ENCODE measurements around the gene MPLKIP.
"Not testable (repeated sequence)": the region's sequence is repeated elsewhere in the genome, so short reads cannot be mapped to it uniquely, and the experiment has no call there.

DNA sequence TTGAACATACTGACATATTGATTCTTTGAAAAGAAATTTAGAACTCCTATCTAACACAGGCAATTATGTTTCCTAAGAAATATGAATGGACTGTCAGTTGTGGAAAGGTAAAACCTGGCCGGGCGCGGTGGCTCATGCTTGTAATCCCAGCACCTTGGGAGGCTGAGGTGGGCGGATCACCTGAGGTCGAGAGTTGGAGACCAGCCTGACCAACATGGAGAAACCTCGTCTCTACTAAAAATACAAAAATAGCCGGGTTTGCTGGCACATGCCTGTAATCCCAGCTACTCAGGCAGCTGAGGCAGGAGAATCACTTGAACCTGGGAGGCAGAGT is 13.8 kb upstream of the MPLKIP start:
- TF ChIP-seq, protein P1, sequence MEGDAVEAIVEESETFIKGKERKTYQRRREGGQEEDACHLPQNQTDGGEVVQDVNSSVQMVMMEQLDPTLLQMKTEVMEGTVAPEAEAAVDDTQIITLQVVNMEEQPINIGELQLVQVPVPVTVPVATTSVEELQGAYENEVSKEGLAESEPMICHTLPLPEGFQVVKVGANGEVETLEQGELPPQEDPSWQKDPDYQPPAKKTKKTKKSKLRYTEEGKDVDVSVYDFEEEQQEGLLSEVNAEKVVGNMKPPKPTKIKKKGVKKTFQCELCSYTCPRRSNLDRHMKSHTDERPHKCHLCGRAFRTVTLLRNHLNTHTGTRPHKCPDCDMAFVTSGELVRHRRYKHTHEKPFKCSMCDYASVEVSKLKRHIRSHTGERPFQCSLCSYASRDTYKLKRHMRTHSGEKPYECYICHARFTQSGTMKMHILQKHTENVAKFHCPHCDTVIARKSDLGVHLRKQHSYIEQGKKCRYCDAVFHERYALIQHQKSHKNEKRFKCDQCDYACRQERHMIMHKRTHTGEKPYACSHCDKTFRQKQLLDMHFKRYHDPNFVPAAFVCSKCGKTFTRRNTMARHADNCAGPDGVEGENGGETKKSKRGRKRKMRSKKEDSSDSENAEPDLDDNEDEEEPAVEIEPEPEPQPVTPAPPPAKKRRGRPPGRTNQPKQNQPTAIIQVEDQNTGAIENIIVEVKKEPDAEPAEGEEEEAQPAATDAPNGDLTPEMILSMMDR (IDR thresholded peaks at IDR 0.05): not testable (repeated sequence)
- TF ChIP-seq POLR2AphosphoS5, POLR2A (IDR thresholded peaks at IDR 0.05): not testable (repeated sequence)
